Ishikawa (cell line): ENCODE results near the gene SRPX.

Experiments used
- CEBPB ChIP-seq: IDR thresholded peaks from 2 replicates; pipeline ENCODE4 v1.6.1; 2012
- CREB1 ChIP-seq: IDR thresholded peaks from 2 replicates; pipeline ENCODE4 v1.6.1; 2012; ENCODE audit warnings: low read depth
- EGR1 ChIP-seq: IDR thresholded peaks from 2 replicates; pipeline ENCODE4 v1.6.1; 2012
- EP300 ChIP-seq: IDR thresholded peaks from 2 replicates; pipeline ENCODE4 v1.6.1; 2012; ENCODE audit warnings: borderline replicate concordance
- FOXM1 ChIP-seq: IDR thresholded peaks from 2 replicates; pipeline ENCODE4 v1.6.1; 2012; ENCODE audit warnings: low read depth, borderline replicate concordance
- NFIC ChIP-seq: IDR thresholded peaks from 2 replicates; pipeline ENCODE4 v1.6.1; 2012
- RAD21 ChIP-seq: IDR thresholded peaks from 2 replicates; pipeline ENCODE4 v1.6.1; 2012; ENCODE audit warnings: low read depth
- REST ChIP-seq: IDR thresholded peaks from 2 replicates; pipeline ENCODE4 v1.6.1; 2012; ENCODE audit warnings: low read depth, mild to moderate bottlenecking
- TAF1 ChIP-seq: IDR thresholded peaks from 2 replicates; pipeline ENCODE4 v1.6.1; 2012; ENCODE audit warnings: low read depth, mild to moderate bottlenecking
- TCF12 ChIP-seq: IDR thresholded peaks from 2 replicates; pipeline ENCODE4 v1.6.1; 2012; ENCODE audit warnings: low read depth
- TEAD4 ChIP-seq: IDR thresholded peaks from 2 replicates; pipeline ENCODE4 v1.6.1; 2012
- USF1 ChIP-seq: IDR thresholded peaks from 2 replicates; pipeline ENCODE4 v1.6.1; 2012
- YY1 ChIP-seq: IDR thresholded peaks from 2 replicates; pipeline ENCODE4 v1.6.1; 2012; ENCODE audit warnings: low read depth
- ZBTB7A ChIP-seq: IDR thresholded peaks from 2 replicates; pipeline ENCODE4 v1.6.1; 2012; ENCODE audit warnings: low read depth
- TF ChIP-seq, protein P1 (sequence below): IDR thresholded peaks from 2 replicates; pipeline ENCODE4 v1.6.1; 2012

SRPX gene

DNA sequence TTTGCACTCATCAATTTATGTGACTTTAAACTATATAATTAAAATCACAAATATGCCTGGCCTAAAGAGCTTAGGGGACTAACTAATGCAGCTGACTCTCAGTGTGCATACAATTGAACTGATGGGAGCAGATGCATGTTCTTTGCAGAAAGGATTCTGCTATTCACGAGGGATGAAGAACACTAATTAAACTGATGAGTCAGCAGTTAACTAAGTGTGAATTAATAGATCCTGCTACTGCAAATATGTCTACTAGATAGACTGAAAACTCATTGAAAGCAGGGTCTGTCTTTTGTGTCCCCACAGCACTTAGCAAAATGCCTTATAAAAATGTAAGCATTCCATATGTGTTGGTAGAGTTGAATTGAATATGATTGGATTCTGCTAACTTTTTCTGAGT is 104.0 kb downstream of the SRPX start:
- TF ChIP-seq REST (no peak), TEAD4 (no peak), FOXM1 (no peak), RAD21 (no peak), ZBTB7A (no peak), NFIC (no peak), CEBPB (no peak), EP300 (no peak), TCF12 (no peak), TAF1 (no peak), CREB1 (no peak), EGR1 (no peak), USF1 (no peak), YY1 (no peak)
- TF ChIP-seq, protein P1, sequence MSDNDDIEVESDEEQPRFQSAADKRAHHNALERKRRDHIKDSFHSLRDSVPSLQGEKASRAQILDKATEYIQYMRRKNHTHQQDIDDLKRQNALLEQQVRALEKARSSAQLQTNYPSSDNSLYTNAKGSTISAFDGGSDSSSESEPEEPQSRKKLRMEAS: no peak

DNA sequence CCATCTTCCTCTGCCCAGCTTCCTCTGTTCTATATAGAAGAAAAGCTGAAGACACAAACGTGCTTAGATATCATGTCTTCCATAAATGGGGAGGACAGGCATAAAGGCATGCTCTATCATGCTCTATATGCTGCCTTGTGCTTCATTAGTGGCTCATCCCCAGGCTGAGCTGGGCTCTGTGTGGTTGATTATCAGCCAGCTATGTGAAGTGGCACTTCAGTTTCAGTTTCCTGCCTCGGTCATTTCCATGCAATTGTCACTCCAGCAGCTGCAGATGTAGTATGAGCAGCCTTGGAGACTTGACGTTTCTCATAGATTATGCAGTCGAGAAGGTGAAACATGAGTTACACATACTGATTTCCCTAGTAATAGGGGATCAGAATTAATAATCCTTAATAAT is 108.1 kb downstream of the SRPX start:
- TF ChIP-seq CEBPB: no peak
- TF ChIP-seq TAF1: no peak
- TF ChIP-seq TCF12: no peak
- TF ChIP-seq EGR1: no peak
- TF ChIP-seq RAD21: no peak
- no peak for TF ChIP-seq EP300
- no peak for TF ChIP-seq CREB1
- TF ChIP-seq TEAD4: no peak
- TF ChIP-seq USF1: no peak
- no peak for TF ChIP-seq YY1
- no peak for TF ChIP-seq ZBTB7A

DNA sequence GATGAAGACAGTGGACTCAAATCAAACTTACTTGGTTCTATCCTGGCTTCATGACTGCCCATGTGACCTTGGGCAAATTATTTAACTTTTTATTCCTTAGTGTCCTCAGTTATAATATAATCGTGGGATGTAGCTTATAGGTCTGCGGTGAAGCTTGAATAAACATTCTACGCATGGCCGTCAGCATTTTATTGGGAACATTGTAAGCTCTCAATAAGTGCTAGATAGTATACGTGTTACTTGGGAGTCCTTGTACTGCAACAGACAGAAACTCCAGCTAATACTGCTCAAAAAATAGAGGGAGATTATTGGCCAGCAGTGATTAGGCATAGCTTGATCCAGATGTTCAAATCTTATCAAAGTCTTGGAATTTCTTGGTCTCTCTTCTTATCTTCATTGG is 109.5 kb downstream of the SRPX start:
- TF ChIP-seq RAD21 (no peak), TEAD4 (no peak), USF1 (no peak), YY1 (no peak)

- TF ChIP-seq YY1 (no peak), NFIC (no peak), CREB1 (no peak), TAF1 (no peak), REST (no peak), RAD21 (no peak), EGR1 (no peak), ZBTB7A (no peak), FOXM1 (no peak), TEAD4 (no peak), EP300 (no peak), TCF12 (no peak), USF1 (no peak), CEBPB (no peak)
- TF ChIP-seq, protein P1: no peak
These were observed 110.4 kb downstream of the SRPX start for GRCh38 chrX:38110231-38110630.

GRCh38 chrX:38109042-38109898 is 111.4 kb downstream of the SRPX start:
- TF ChIP-seq TCF12 (no peak), EP300 (no peak), RAD21 (no peak)
